ENCODE results near the gene ATOH7. TPM values are rescaled to one million over a fixed set of nuclear protein-coding genes. Genes with fewer than 3 reads are reported as not detected.

The ATOH7 gene
- polyA plus RNA-seq, 1 donor from 2014 or later, result 2.5 TPM

GRCh38 chr10:68235111-68235510 is 3.2 kb upstream of the ATOH7 start:
- Histone ChIP-seq H3K9me2 (ENCODE audit: insufficient read depth, low read length) (no peaks in the 10 kb centered on the region), H3F3A (ENCODE audit: insufficient read depth, low read length, poor library complexity, severe bottlenecking) (peaks cover 4% of the 10 kb centered on the region)

GRCh38 chr10:68233046-68233445 is 1.1 kb upstream of the ATOH7 start:
- Histone ChIP-seq H3F3A (ENCODE audit: insufficient read depth, low read length, poor library complexity, severe bottlenecking) (peaks cover 4% of the 10 kb centered on the region), H3K4me2 (ENCODE audit: low read length) (no peak overlapping the region), H3K36me3 (ENCODE audit: insufficient read depth, low read length) (no peaks in the 10 kb centered on the region), H3K9ac (ENCODE audit: low read length) (no peak overlapping the region), H4K20me1 (ENCODE audit: insufficient read depth) (no peaks in the 10 kb centered on the region), H3K9me3 (ENCODE audit: low read length) (no peaks in the 10 kb centered on the region), H3K27me3 (ENCODE audit: insufficient read depth, low read depth, low read length) (no peaks in the 10 kb centered on the region), H3K9me2 (ENCODE audit: insufficient read depth, low read length) (no peaks in the 10 kb centered on the region), H2AFZ (ENCODE audit: low read depth, low read length) (no peak overlapping the region), H3K27ac (ENCODE audit: low read length) (no peak overlapping the region), H3K4me3 (ENCODE audit: low read length) (no peak overlapping the region), H3K79me2 (replicated peaks; ENCODE audit: insufficient read depth, low read length) (no peaks in the 10 kb centered on the region)
- TF ChIP-seq EP300 (conservative IDR thresholded peaks at IDR 0.05; ENCODE audit: poor library complexity, severe bottlenecking), result no peak
- no peak for TF ChIP-seq MXI1 (conservative IDR thresholded peaks at IDR 0.05; ENCODE audit: poor library complexity, severe bottlenecking)
- TF ChIP-seq POLR2AphosphoS5 (IDR thresholded peaks at IDR 0.05), result no peak
- TF ChIP-seq, protein P1, sequence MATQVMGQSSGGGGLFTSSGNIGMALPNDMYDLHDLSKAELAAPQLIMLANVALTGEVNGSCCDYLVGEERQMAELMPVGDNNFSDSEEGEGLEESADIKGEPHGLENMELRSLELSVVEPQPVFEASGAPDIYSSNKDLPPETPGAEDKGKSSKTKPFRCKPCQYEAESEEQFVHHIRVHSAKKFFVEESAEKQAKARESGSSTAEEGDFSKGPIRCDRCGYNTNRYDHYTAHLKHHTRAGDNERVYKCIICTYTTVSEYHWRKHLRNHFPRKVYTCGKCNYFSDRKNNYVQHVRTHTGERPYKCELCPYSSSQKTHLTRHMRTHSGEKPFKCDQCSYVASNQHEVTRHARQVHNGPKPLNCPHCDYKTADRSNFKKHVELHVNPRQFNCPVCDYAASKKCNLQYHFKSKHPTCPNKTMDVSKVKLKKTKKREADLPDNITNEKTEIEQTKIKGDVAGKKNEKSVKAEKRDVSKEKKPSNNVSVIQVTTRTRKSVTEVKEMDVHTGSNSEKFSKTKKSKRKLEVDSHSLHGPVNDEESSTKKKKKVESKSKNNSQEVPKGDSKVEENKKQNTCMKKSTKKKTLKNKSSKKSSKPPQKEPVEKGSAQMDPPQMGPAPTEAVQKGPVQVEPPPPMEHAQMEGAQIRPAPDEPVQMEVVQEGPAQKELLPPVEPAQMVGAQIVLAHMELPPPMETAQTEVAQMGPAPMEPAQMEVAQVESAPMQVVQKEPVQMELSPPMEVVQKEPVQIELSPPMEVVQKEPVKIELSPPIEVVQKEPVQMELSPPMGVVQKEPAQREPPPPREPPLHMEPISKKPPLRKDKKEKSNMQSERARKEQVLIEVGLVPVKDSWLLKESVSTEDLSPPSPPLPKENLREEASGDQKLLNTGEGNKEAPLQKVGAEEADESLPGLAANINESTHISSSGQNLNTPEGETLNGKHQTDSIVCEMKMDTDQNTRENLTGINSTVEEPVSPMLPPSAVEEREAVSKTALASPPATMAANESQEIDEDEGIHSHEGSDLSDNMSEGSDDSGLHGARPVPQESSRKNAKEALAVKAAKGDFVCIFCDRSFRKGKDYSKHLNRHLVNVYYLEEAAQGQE (IDR thresholded peaks at IDR 0.05; ENCODE audit: borderline replicate concordance), result no peak
- no peak for TF ChIP-seq RAD21 (conservative IDR thresholded peaks at IDR 0.05)
- no peak for TF ChIP-seq SMC3 (conservative IDR thresholded peaks at IDR 0.05; ENCODE audit: poor library complexity)
- no peak for TF ChIP-seq TAF1 (IDR thresholded peaks at IDR 0.05; ENCODE audit: low read depth)
- TF ChIP-seq, protein P2, sequence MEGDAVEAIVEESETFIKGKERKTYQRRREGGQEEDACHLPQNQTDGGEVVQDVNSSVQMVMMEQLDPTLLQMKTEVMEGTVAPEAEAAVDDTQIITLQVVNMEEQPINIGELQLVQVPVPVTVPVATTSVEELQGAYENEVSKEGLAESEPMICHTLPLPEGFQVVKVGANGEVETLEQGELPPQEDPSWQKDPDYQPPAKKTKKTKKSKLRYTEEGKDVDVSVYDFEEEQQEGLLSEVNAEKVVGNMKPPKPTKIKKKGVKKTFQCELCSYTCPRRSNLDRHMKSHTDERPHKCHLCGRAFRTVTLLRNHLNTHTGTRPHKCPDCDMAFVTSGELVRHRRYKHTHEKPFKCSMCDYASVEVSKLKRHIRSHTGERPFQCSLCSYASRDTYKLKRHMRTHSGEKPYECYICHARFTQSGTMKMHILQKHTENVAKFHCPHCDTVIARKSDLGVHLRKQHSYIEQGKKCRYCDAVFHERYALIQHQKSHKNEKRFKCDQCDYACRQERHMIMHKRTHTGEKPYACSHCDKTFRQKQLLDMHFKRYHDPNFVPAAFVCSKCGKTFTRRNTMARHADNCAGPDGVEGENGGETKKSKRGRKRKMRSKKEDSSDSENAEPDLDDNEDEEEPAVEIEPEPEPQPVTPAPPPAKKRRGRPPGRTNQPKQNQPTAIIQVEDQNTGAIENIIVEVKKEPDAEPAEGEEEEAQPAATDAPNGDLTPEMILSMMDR (IDR thresholded peaks at IDR 0.05; ENCODE audit: poor library complexity, severe bottlenecking), result no peak
- no peak for TF ChIP-seq EZH2 (IDR thresholded peaks at IDR 0.05; ENCODE audit: borderline replicate concordance, insufficient read depth, low read length, poor library complexity, severe bottlenecking)

More at GRCh38 chr10:68235111-68235510, 3.2 kb upstream of the ATOH7 start:
- H3K4me3 ChIP-seq (ENCODE audit: low read length), result no peak overlapping the region
- H3K36me3 ChIP-seq (ENCODE audit: insufficient read depth, low read length), result no peaks in the 10 kb centered on the region
- H2AFZ ChIP-seq (ENCODE audit: low read depth, low read length), result no peak overlapping the region
- H3K27me3 ChIP-seq (ENCODE audit: insufficient read depth, low read depth, low read length), result no peaks in the 10 kb centered on the region
- H3K4me2 ChIP-seq (ENCODE audit: low read length), result no peak overlapping the region
- no peaks in the 10 kb centered on the region for H3K79me2 ChIP-seq (replicated peaks; ENCODE audit: insufficient read depth, low read length)
- TF ChIP-seq, protein P2 (IDR thresholded peaks at IDR 0.05; ENCODE audit: poor library complexity, severe bottlenecking), result no peak
- no peak for TF ChIP-seq SMC3 (conservative IDR thresholded peaks at IDR 0.05; ENCODE audit: poor library complexity)
- TF ChIP-seq EP300 (conservative IDR thresholded peaks at IDR 0.05; ENCODE audit: poor library complexity, severe bottlenecking), result no peak
- no peak for TF ChIP-seq MXI1 (conservative IDR thresholded peaks at IDR 0.05; ENCODE audit: poor library complexity, severe bottlenecking)
- no peak for TF ChIP-seq POLR2AphosphoS5 (IDR thresholded peaks at IDR 0.05)
- TF ChIP-seq EZH2 (IDR thresholded peaks at IDR 0.05; ENCODE audit: borderline replicate concordance, insufficient read depth, low read length, poor library complexity, severe bottlenecking), result no peak
- no peak for TF ChIP-seq TAF1 (IDR thresholded peaks at IDR 0.05; ENCODE audit: low read depth)
- TF ChIP-seq, protein P1 (IDR thresholded peaks at IDR 0.05; ENCODE audit: borderline replicate concordance), result no peak
- no peak overlapping the region for H3K27ac ChIP-seq (ENCODE audit: low read length)
- no peaks in the 10 kb centered on the region for H4K20me1 ChIP-seq (ENCODE audit: insufficient read depth)
- H3K9me3 ChIP-seq (ENCODE audit: low read length), result no peaks in the 10 kb centered on the region
- no peak overlapping the region for H3K9ac ChIP-seq (ENCODE audit: low read length)
